ENCODE results near the gene SPINT1.

GRCh38 chr15:40796041-40796440 is 47.8 kb upstream of the SPINT1 start:
- no peak for TF ChIP-seq EP300 (IDR thresholded peaks at IDR 0.05)
- no peak for TF ChIP-seq CTCF (IDR thresholded peaks at IDR 0.05)
- no peak for TF ChIP-seq POLR2A (IDR thresholded peaks at IDR 0.05)

All from stomach (tissue), 4 donors.